M059J (cell line): ENCODE results near the gene A1BG. TPM values are rescaled to one million over a fixed set of nuclear protein-coding genes. Genes with fewer than 3 reads are reported as not detected.

Source experiments
- DNase-seq: peaks from one replicate; pipeline ENCODE4 v3.0.0-alpha.2; 2012; ENCODE audit warnings: low read depth
- total RNA-seq: library from RNA; depleted of rRNA; stranded (reverse); fragments of >200 nt; shearing (Covaris generic); gene quantifications from 2 replicates; pipeline ENCODE4 v1.2.3, GENCODE V29; 2014; rRNA removed

The A1BG gene
- total RNA-seq, 1 experiment from 2014 or later: 68.9 TPM

GRCh38 chr19:58296104-58296503, 57.2 kb downstream of the A1BG start:
- DNase-seq: no peak

Other genes starting within 250 kb of the A1BG start
- gene ZNF329, start 202.7 kb downstream of the A1BG start, total RNA-seq: 9.8 and 14.6 TPM in 2 replicates
- gene ZNF274, start 170.4 kb downstream of the A1BG start, total RNA-seq: 23.7 and 26.7 TPM in 2 replicates
- gene ZNF544, start 124.6 kb downstream of the A1BG start, total RNA-seq: 47.3 and 65.4 TPM in 2 replicates
- 3.7 and 7.1 TPM in 2 replicates for gene ZNF8, start 74.5 kb downstream of the A1BG start, total RNA-seq
- gene ERVK3-1, start 48.1 kb downstream of the A1BG start, total RNA-seq: 90.1 and 122 TPM in 2 replicates
- 2.2 and 3.6 TPM in 2 replicates for gene ZSCAN22, start 26.5 kb downstream of the A1BG start, total RNA-seq
- 0.54 and 1.5 TPM in 2 replicates for gene ZNF497, start 9.3 kb upstream of the A1BG start, total RNA-seq
- gene ZNF837, start 27.5 kb upstream of the A1BG start, total RNA-seq: 0.34 and 3.4 TPM in 2 replicates
- gene RPS5, start 33.8 kb upstream of the A1BG start, total RNA-seq: 1,319 and 1,664 TPM in 2 replicates
- not detected in 2 replicates for gene RNF225, start 42.2 kb upstream of the A1BG start, total RNA-seq
- gene ZNF584, start 55.2 kb upstream of the A1BG start, total RNA-seq: 11.6 and 14.2 TPM in 2 replicates
- 4.8 and 4.9 TPM in 2 replicates for gene ZNF132, start 86.7 kb upstream of the A1BG start, total RNA-seq
- gene ZNF324B, start 98.1 kb upstream of the A1BG start, total RNA-seq: 6.6 and 16.3 TPM in 2 replicates
- 10.3 and 15.7 TPM in 2 replicates for gene ZNF324, start 113.6 kb upstream of the A1BG start, total RNA-seq
- 5.4 and 10.9 TPM in 2 replicates for gene ZNF446, start 122.9 kb upstream of the A1BG start, total RNA-seq
- gene SLC27A5, start 158.5 kb upstream of the A1BG start, total RNA-seq: 4.1 and 5.2 TPM in 2 replicates
- gene ZBTB45, start 166.3 kb upstream of the A1BG start, total RNA-seq: 5.8 and 9.7 TPM in 2 replicates
- gene TRIM28, start 190.6 kb upstream of the A1BG start, total RNA-seq: 262 and 359 TPM in 2 replicates
- 136 and 147 TPM in 2 replicates for gene CHMP2A, start 201.6 kb upstream of the A1BG start, total RNA-seq
- gene UBE2M, start 205.1 kb upstream of the A1BG start, total RNA-seq: 99.7 and 113 TPM in 2 replicates
- gene MZF1, start 219.8 kb upstream of the A1BG start, total RNA-seq: 5.9 and 10.3 TPM in 2 replicates